HG02571 (cell line): ENCODE measurements around the gene SERPINB1.

ENCODE experiments used
- ATAC-seq: cut with Tn5 transposase; IDR thresholded peaks from one replicate; pipeline ENCODE4 v1.9.1; 2021; ENCODE audit warnings: mild to moderate bottlenecking, moderate library complexity; ENCODE audit not compliant: unreplicated experiment

SERPINB1 gene

GRCh38 chr6:2850538-2851113, 9.0 kb upstream of the SERPINB1 start:
- ATAC-seq: no peak

- no peak for ATAC-seq
Observed at GRCh38 chr6:2848851-2849250, 7.2 kb upstream of the SERPINB1 start.

DNA sequence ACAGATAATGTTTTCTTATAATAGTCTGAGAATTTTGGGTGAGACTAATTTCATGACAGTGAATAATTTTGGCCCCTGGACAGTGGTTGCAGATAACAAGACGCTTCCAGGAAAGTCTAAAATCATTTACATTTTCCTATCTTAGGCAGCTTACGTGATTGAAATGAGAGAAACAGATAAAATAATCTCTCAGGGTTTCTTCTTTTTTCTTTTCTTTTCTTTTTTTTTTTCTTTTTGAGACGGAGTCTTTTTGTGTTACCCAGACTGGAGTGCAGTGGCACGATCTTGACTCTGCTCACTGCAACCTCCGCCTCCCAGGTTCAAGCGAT, 4.2 kb upstream of the SERPINB1 start:
- ATAC-seq: no peak

- no peak for ATAC-seq
Observed at GRCh38 chr6:2844008-2844407, 2.3 kb upstream of the SERPINB1 start.

DNA sequence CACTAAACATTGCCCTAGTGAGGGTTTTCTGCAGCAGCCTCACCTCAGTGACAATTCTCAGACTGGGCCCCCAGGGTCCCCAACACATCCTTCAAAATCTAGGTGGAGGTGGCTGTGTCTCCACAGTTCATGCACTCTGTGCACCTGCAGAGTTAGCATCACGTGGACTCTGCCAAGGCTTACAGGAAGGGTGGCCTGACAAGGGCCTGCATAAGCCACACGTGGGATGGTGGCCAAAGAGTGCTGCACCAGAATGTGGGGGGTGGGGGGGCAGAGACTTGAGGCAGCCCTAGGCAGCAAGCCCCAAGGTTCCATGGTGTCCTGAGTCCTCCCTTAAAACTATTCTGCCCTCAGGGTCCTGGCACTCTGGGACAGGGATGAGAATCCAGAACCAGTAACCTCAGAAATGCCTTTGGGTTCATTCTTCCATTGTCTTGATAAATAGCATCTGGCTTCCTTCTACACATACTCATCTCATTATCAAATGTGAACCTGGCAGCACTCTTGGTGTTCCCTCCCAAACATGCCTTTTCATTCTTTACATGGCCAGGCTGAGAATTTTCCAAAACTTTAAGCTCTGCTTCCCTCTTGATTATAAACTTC, 1.6 kb upstream of the SERPINB1 start:
- ATAC-seq: no peak

DNA sequence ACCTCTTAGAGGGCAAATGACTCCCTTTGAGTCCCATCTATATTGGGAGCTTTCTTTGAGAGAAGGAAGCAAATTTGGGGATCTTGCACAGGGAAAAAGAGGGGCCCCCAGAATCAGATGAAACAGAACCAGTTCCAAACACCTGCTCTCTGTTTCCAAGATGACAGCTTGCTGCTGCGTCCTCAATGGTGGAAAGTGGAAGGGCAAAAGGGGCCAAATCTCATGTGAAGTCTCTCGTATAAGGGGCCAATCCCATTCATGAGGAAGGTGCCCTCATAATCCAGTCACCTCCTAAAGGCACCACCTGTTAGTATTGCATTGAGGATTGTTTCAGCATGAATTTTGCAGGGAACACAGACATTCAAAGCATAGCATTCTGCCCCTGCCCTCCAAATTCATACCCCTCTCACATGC, 483 bp upstream of the SERPINB1 start:
- no peak for ATAC-seq

DNA sequence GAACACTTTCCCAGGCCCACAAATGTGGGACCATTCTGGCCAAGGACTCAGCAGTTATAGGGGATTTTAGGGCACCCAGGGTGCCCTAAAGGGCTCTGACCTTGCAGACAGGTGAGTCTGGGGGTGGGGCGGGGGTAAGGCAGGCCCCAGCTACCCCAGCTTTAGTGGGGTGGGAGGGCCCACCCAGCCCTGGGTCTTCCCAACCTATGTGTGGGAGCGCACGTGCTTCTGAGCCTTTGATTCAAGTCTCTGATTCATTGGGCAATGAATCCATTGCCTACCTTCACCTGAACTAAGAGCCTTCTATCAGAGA, 958 bp downstream of the SERPINB1 start:
- no peak for ATAC-seq

GRCh38 chr6:2839982-2840748, 1.5 kb downstream of the SERPINB1 start:
- no peak for ATAC-seq

DNA sequence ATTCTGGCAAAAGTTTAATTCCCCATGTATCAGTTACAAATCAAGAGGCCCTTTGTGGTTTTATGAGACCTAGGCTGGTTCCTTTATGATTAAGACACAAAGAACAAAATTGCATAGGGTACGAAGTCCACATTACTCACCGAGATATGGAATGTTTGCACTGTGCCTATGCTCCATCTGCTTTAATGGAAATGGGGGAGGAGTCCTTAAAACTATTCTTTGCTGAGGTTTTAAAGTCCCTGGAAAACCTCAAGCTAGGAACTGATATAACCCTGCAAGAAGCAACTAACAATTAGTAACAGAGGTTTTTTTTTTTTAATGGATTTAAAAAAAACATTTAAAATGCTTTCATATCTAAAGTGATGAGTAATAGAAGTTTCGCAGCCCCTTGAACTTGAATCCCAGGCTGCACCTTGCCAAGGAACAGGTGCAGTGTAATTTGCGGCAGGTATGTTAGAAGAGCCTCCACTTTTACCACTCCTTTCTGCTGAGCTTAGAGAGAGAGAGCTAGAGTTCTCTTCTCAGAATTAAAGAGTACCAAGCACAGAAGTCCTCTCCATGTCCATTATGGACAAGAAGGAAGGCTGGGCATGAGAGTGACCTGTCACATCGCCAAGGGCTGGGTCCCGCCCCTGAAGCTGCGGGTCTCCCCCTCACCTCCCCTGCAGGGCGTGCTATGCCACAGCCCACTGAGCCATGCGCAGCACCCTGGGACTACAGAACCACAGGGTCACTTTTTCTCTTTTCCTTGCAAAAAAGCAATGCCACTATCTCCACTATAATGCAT, 2.3 kb downstream of the SERPINB1 start:
- no peak for ATAC-seq

DNA sequence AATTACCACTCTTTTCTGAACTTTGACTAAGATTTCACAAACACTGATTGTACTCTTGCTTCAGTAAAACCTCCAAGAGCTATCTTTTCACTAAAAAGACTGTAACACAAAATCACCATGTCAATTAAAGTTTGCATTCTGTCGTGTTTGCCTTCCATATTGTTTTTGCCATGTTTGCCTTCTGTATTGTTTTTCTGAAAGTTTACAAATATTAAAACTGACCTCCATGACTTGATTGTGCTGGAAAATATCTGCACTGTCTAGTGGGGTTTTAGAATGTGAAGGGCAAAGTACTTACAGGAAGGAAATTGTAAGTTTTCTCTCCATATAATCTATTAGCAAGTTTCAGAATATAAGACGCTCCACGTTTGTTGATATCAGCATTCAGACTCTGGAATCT, 3.4 kb downstream of the SERPINB1 start:
- ATAC-seq: no peak

GRCh38 chr6:2834262-2834661, 7.4 kb downstream of the SERPINB1 start:
- no peak for ATAC-seq

GRCh38 chr6:2831392-2831791, 10.3 kb downstream of the SERPINB1 start:
- no peak for ATAC-seq

- no peak for ATAC-seq
Observed at GRCh38 chr6:2830183-2830582, 11.5 kb downstream of the SERPINB1 start.

DNA sequence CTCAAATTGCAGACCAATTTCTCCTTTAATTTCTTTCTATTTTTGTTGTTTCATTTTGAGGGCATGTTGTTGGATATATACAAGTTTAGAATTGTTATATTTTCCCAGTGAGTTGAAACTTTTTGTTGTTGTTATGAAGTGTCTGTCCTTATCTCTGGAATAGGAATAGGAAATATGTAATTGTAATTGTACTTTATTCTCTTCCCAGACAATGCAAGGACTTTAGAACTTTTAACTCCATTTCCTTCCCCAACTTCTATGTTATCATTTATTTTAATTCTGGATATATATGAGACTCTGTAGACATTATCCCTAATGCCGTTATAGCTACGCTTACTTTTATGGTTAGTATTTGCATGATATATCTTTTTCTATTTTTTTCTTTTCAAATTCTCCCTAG, 12.4 kb downstream of the SERPINB1 start:
- no peak for ATAC-seq

GRCh38 chr6:2828629-2829028, 13.0 kb downstream of the SERPINB1 start:
- ATAC-seq: no peak

DNA sequence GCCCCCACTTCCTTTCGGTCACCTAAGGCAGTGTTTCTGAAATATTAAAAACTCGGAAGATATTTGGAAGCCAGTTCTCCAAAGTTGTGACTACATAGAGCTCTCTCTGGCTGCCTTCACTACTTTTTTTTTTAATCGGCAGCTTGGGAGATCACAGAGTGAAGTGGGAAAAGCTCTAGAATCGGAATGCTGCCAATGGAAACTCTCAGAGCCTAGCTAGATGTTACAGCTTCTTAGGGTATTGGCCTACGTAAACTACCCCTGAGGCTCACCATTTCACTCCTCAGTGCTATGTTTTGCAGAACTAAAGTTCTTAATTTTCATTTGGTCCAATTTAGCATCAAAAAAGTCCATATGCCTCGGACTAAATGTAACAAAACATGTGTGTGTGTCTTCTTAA, 14.5 kb downstream of the SERPINB1 start:
- no peak for ATAC-seq

DNA sequence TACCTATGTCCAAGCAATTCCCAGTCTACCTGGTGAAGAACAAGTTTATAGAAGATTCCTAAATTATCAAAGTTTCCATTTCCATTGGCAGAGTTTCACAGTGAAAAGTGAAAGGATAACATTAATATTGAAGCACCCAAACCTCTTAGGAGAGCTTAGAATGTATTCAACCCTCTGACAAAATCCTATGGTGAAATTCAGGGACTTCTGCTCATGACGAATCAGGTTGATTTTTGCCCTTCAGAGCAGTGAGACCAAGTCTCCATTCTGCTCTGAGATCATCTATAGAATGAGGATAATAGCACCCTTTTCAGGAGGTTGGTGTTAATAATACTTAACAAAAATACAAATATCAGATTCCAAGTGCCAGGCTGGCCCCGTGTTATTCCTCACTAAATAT, 15.5 kb downstream of the SERPINB1 start:
- ATAC-seq: no peak

- no peak for ATAC-seq
Observed at GRCh38 chr6:2823104-2823850, 18.4 kb downstream of the SERPINB1 start.

DNA sequence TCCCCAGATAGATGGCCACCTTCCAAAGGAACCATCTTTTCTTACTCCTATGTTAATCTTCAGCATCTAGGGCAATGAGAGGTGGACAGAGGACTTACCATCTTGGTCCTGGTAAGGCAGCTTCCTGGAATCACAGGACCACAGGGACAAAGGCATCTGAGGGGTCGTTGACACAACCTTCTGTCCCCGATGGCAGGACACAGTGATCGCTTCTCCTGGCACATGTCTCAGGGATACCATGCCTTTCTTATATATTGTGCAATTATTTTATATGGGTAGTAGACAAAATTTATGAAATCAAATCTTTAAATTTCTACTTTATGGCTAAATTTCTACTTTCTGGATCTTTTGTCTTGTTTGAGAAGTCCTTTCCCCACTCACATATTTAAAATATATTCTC, 20.1 kb downstream of the SERPINB1 start:
- no peak for ATAC-seq

DNA sequence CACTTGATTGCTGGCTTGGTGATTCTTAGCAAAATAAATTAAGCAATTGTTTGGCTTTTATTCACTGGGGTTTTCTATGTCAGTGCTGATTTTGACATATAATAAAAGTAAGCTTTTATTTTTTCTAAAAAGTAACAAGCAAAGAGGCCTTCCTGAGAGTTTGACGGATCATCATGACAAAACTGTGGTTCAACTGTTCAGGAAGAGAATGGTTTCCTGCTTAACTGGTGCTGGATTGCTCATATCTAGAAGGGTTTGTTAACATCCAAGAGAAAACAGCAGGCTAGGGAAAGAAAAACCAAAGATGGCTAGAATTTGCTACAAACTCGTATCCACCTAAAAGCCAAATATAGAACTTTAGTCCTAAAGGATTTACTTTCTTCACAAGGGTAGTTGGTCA, 21.2 kb downstream of the SERPINB1 start:
- no peak for ATAC-seq

DNA sequence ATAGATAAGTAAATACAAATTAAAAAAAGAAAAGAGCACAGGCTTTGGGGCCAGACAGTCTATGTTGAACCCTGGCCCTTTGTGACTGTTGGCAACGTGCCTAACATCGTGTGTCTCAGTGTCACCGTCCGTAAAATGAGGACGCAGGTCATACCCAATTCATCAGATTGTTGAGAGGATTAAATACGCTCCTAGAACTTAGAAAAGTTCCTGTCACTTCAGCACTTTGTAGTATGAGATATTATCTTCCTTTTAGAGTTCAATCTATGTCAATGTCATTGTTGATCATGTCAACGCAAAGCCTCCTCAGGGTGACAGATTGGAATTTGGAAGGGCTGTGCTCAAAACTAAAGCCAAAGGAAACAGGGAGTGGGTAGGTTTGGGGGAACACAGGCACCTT, 21.7 kb downstream of the SERPINB1 start:
- no peak for ATAC-seq
